GM10847 (cell line): ENCODE results near the gene FGFR4.

Experiments
- POLR2A ChIP-seq: IDR thresholded peaks from 2 replicates; pipeline ENCODE4 v1.6.1; 2011; ENCODE audit not compliant: insufficient read length; ENCODE audit errors: extremely low read depth

FGFR4 gene

DNA sequence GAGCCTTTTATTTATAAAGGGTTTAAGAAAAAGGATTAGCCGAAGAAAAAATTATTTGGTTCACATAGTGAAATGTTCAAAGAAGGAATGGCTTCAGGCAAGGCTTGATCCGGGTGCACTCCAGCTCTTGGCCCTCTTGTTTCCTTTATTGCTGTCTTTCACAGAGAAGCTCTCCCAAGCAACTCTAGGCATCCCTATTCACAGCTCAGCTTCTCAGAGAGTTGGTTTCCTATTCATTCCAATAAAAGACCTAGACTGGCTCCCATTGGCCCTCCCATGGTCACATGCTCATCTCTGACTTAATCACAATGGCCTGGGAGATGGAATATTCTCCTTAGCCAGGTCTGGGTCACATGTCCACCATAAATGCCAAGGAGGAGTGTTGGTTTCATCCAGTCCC lies 9.4 kb upstream of the FGFR4 start:
- no peak for TF ChIP-seq POLR2A

DNA sequence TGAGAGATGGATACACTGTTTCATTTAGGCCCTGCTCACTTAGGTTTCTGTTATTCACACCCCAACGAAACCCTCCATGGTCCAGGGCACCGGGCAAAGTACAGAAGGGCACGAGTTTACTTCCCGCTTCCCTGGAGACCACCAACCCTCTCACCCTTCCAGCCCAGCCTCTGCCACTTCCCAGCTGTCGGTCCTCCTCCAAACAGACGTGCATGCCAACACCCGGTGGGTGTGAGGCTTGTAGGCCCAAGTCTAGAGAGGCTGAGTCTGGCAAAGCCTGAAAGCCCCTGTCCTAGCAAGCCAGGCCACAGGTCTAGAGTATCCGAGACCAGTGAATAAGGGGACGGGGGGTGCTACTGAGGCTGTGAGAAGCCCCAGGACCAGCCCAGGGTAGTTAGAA lies 7.1 kb upstream of the FGFR4 start:
- no peak for TF ChIP-seq POLR2A

DNA sequence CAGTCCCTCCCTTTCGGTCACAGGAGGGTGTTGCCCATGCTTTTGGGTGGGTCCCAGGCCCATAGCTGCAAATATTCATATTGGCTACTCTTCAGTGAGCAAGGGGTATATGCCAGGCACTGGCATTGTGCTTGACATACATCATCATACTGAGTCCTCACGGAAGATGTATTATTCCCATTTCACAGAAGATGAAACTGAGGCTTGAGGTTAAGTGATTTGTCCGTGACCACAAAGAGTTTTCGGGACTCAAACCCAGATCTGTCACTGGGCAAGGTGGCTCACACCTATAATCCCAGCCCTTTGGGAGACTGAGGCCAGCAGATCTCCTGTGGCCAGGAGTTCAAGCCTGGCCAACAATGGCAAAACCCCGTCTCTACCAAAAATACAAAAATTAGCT lies 6.5 kb upstream of the FGFR4 start:
- no peak for TF ChIP-seq POLR2A

DNA sequence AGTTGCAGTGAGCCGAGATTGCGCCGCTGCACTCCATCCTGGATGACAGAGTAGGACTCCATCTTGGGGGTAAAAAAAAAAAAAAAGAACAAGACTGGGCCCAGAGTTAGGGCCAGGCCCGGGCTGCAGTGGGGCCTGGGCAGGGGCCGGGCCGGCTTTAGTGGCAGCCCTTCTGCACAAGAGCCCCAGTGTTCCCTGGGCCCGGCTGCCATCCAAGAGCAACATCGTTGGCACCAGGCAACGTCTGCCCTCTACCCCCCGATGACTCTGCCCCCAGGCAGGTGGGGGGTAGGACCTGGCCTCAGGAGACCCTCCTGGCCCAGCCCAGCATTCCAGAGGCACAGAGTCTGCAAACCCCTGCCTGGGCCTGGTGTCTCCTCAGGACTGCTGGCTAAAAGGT lies 4.9 kb upstream of the FGFR4 start:
- no peak for TF ChIP-seq POLR2A

DNA sequence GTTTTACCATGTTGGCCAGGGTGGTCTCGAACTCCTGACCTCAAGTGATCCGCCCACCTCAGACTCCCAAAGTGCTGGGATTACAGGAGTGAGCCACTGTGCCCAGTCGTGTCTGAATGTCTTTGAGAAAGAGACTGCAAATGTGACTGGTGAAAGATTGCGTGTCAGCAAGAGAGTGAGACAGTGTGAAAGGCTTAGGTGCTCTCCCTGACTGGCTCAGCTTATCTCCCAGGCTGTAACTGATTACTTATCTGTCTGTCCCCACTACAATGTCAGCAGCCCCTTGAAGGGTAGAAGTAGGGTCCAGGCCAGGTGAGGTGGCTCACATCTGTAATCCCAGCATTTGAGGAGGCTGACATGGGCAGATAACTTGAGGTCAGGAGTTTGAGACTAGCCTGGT lies 3.4 kb upstream of the FGFR4 start:
- TF ChIP-seq POLR2A = no peak

DNA sequence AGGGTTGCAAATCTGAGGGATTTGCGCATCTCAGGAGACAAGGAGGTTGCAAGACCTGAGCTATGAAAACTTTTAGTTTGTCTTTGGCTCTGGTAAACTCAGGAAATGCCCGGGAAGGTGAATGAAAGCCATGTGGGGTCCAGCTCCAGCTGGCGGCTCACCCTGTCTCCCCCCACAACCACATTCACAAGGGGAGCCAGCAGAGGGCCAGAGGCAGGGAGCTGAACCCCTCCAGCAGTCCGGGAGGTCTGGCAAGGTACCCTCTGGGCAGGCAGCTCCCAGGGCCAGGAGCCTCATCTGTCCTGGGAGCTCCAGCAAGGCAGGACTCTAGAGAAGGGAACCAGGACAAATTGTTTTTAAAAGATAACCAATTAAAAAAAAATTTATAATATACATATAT lies 2.5 kb upstream of the FGFR4 start:
- no peak for TF ChIP-seq POLR2A

DNA sequence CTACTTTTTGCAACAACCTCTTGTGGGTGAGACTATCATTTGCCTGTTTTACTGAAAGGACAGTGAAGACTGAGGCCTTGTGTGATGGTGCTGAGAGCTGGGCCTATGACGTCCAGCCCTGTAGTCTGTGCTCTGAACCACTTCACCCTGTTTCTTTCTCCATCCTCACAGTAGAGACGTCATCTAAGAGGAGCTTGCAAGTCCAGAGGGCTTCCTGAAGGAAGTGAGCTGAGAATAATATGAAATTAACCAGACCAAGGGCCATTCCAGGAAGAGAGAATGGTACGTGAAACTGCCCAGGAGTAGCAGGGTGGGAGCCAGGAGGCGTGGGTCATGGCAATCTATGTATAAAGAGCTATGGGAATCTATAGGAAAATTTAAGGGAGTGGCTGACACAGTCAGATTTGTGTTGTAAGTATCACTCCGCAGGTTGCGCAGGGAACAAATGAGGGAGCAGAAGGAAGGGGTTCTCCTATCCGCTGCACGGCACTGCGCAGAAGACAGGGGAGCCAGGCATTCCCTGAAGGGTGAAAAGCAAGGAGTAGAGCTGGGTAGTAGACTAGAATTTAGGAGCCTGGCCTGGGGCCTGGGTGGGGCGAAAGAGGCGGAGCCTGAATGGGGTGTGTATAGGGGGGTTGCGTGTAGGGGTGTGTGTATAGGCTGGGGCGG lies 596 bp upstream of the FGFR4 start:
- no peak for TF ChIP-seq POLR2A

DNA sequence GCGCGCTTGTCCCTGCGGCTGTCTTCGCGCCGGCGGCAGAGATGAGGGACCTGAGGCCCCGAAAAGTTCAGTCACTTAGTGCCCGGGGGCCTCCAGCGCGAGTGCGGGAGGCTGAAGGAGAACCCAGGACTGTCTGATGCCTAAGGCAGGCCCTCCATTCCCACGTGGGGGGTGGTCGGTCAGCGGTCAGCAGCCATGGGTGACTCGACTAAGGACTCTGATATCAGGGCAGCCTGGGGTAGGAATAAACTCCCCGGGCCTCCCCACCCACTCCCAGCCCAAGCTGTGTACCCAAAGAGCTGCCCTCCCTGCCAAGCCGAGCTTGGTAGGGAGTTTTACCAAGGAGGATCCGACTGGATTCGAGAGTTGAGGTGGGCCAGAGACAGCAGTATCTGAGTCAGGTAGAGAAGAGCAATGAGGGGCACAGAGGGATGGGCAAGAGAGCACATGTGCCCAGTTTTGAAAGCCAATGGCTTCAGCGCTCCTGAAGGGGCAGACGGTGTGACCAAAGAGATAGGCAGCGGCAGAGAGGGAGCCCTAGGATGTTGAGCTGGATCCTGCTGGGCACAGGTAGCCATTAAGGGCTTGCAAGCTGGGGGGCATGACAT lies 787 bp downstream of the FGFR4 start:
- TF ChIP-seq POLR2A = no peak

DNA sequence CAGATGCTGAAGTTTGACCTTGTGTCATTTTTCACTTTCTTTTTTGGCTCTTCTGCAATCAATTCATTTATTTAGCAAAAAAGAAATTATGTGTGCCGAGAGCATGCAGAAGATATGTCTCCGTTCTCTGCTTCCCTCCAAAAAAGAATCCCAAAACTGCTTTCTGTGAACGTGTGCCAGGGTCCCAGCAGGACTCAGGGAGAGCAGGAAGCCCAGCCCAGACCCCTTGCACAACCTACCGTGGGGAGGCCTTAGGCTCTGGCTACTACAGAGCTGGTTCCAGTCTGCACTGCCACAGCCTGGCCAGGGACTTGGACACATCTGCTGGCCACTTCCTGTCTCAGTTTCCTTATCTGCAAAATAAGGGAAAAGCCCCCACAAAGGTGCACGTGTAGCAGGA lies 2.4 kb downstream of the FGFR4 start:
- no peak for TF ChIP-seq POLR2A

DNA sequence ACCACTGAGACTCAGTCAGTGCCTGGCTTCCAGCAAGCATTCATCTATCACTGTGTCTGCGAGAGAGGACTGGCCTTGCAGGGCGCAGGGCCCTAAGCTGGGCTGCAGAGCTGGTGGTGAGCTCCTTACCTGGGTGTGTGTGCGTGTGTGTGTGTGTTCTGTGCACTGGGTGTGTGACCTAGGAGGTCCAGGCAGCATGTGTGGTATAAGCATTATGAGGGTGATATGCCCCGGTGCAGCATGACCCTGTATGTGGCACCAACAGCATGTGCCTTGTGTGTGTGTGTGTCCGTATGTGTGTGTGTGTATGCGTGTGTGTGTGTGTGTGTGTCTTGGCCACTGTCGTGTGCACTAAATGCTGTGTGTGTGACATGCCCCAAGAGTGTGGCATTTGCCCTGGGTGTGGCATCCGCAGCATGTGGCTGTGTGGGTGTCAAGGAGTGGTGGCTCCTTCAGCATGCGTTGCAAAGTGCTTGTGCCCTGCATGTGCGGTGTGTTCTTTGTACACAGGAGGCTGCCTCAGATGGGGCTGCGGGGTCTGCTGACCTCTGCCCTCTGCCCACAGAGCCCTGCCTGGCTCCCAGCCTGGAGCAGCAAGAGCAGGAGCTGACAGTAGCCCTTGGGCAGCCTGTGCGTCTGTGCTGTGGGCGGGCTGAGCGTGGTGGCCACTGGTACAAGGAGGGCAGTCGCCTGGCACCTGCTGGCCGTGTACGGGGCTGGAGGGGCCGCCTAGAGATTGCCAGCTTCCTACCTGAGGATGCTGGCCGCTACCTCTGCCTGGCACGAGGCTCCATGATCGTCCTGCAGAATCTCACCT lies 3.3 kb downstream of the FGFR4 start:
- TF ChIP-seq POLR2A = no peak

DNA sequence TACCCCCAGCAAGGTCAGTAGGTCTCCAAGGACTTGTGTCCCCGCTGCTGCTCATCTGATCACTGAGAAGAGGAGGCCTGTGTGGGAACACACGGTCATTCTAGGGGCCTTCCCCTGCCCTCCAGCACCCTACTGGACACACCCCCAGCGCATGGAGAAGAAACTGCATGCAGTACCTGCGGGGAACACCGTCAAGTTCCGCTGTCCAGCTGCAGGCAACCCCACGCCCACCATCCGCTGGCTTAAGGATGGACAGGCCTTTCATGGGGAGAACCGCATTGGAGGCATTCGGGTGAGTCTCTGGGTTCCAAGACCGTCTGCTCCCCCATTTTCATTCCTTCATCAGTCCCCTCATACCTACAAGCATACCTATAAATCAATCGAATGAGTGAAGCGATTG lies 4.1 kb downstream of the FGFR4 start:
- no peak for TF ChIP-seq POLR2A

DNA sequence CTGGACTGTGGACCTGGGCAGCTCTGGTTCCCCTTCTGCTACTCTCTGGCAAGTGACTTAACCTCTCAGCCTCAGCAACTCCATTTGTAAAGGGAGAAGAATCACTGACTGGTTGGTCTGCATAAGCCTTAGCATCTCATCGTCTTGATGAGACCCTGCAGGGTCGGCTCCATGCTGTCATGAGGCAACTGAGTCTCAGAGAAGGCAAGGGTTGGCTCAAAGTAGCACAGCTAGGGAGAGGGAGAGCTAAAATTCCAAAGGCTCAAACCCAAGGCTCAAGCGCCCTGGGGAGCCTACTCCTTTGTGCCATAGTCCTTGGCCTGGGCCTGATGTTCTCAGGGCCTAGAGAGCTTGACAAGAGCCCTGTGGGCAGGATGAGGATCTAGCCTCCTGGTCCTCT lies 4.5 kb downstream of the FGFR4 start:
- TF ChIP-seq POLR2A = no peak

DNA sequence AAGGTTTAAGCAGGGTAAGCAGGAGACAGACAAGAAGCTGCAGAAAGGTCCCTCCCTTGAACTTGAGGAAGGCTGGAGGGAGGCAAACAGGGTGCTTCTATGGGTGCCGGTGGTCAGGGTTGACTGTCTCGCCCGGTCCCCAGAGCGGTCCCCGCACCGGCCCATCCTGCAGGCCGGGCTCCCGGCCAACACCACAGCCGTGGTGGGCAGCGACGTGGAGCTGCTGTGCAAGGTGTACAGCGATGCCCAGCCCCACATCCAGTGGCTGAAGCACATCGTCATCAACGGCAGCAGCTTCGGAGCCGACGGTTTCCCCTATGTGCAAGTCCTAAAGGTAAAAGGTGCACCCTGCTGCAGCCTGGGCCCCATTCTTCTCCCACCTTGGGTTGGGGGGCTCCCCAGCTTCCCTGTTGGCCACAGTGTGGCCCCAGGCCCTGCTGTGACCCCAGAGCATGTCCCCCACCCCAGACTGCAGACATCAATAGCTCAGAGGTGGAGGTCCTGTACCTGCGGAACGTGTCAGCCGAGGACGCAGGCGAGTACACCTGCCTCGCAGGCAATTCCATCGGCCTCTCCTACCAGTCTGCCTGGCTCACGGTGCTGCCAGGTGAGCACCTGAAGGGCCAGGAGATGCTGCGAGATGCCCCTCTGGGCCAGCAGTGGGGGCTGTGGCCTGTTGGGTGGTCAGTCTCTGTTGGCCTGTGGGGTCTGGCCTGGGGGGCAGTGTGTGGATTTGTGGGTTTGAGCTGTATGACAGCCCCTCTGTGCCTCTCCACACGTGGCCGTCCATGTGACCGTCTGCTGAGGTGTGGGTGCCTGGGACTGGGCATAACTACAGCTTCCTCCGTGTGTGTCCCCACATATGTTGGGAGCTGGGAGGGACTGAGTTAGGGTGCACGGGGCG lies 5.7 kb downstream of the FGFR4 start:
- no peak for TF ChIP-seq POLR2A

DNA sequence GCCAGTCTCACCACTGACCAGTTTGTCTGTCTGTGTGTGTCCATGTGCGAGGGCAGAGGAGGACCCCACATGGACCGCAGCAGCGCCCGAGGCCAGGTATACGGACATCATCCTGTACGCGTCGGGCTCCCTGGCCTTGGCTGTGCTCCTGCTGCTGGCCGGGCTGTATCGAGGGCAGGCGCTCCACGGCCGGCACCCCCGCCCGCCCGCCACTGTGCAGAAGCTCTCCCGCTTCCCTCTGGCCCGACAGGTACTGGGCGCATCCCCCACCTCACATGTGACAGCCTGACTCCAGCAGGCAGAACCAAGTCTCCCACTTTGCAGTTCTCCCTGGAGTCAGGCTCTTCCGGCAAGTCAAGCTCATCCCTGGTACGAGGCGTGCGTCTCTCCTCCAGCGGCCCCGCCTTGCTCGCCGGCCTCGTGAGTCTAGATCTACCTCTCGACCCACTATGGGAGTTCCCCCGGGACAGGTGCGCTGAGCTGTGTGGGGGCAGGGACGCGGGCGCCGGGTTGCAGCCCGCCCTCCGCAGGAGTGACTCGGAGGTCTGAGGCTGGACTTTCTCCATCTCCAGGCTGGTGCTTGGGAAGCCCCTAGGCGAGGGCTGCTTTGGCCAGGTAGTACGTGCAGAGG lies 6.5 kb downstream of the FGFR4 start:
- TF ChIP-seq POLR2A = no peak

DNA sequence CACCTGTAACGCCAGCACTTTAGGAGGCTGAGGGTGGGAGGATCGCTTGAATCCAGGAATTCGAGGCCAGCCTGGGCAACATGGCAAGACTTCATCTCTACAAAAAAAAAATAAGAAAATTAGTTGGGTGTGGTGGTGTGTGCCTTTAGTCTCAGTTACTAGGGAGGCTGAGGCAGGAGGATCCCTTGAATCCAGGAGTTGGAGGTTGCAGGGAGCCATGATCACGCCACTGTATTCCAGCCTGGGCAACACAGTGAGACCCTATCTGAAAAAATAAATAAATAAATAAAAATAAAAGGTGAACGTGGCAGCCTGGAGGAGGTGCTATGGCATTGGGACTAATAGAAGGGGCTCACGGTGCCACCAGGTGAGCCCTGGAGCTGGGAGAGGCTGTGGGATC lies 7.1 kb downstream of the FGFR4 start:
- no peak for TF ChIP-seq POLR2A
